Effector CD4-positive, alpha-beta T cell (primary cell): ENCODE measurements around the gene HSD3B1.
"Not testable (repeated sequence)": the region's sequence is repeated elsewhere in the genome, so short reads cannot be mapped to it uniquely, and the experiment has no call there.

Experiments
- DNase-seq: peaks from one replicate; pipeline ENCODE4 v3.0.0-alpha.2; 2020

HSD3B1 gene

GRCh38 chr1:119556423-119556822 lies 49.4 kb downstream of the HSD3B1 start:
- DNase-seq = no peak

GRCh38 chr1:119560402-119560801 lies 53.4 kb downstream of the HSD3B1 start:
- DNase-seq = not testable (repeated sequence)

- DNase-seq = no peak
These were observed 57.5 kb downstream of the HSD3B1 start for GRCh38 chr1:119564548-119564947.
